Muscle layer of colon (tissue), 2 donors: ENCODE results near the gene SCP2D1.

ENCODE experiments used
- H3K27ac ChIP-seq: one replicate; pipeline ENCODE4 v1.7.0; 2013; ENCODE audit warnings: low read depth, mild to moderate bottlenecking, low read length, moderate library complexity
- H3K27me3 ChIP-seq, 2 donors: one replicate each; pipeline ENCODE4 v1.7.0; 2013; ENCODE audit warnings: low read length in 2 of 2, mild to moderate bottlenecking in 2 of 2; ENCODE audit not compliant: insufficient read depth in 2 of 2, control insufficient read depth in 1 of 2
- H3K36me3 ChIP-seq: one replicate; pipeline ENCODE4 v1.7.0; 2013; ENCODE audit warnings: mild to moderate bottlenecking, low read length; ENCODE audit not compliant: insufficient read depth
- H3K4me1 ChIP-seq: one replicate; pipeline ENCODE4 v1.7.0; 2013; ENCODE audit warnings: mild to moderate bottlenecking, low read length; ENCODE audit not compliant: insufficient read depth
- H3K4me3 ChIP-seq, 2 donors: one replicate each; pipeline ENCODE4 v1.7.0; 2013; ENCODE audit warnings: low read length in 2 of 2, low read depth in 1 of 2, mild to moderate bottlenecking in 1 of 2, moderate library complexity in 1 of 2
- H3K9ac ChIP-seq: one replicate; pipeline ENCODE4 v1.7.0; 2013; ENCODE audit warnings: low read length
- H3K9me3 ChIP-seq: one replicate; pipeline ENCODE4 v1.7.0; 2013; ENCODE audit warnings: mild to moderate bottlenecking, low read length
- donor health status: abdominal sarcoma.
- donor health status: Adenocarcinoma of cecum.

Gene SCP2D1

GRCh38 chr20:18849131-18849530, 35.5 kb downstream of the SCP2D1 start:
- H3K36me3 ChIP-seq = no peaks in the 10 kb centered on the region
- no peaks in the 10 kb centered on the region for H3K9me3 ChIP-seq
- no peaks in the 10 kb centered on the region for H3K4me1 ChIP-seq
- H3K9ac ChIP-seq = no peak overlapping the region
- no peak overlapping the region for H3K27ac ChIP-seq
- H3K27me3 ChIP-seq = no peaks in the 10 kb centered on the region
- H3K4me3 ChIP-seq = no peak overlapping the region

- H3K9ac ChIP-seq = no peak overlapping the region
- no peak overlapping the region for H3K27ac ChIP-seq
- H3K36me3 ChIP-seq = no peaks in the 10 kb centered on the region
- H3K27me3 ChIP-seq = no peaks in the 10 kb centered on the region
- no peaks in the 10 kb centered on the region for H3K4me1 ChIP-seq
- no peak overlapping the region for H3K4me3 ChIP-seq
- no peaks in the 10 kb centered on the region for H3K9me3 ChIP-seq
Observed at GRCh38 chr20:18851629-18852028, 38.0 kb downstream of the SCP2D1 start.

GRCh38 chr20:18852318-18852717, 38.7 kb downstream of the SCP2D1 start:
- H3K4me3 ChIP-seq = no peak overlapping the region
- no peaks in the 10 kb centered on the region for H3K9me3 ChIP-seq
- no peak overlapping the region for H3K9ac ChIP-seq
- H3K27me3 ChIP-seq = no peaks in the 10 kb centered on the region
- H3K4me1 ChIP-seq = no peaks in the 10 kb centered on the region
- no peak overlapping the region for H3K27ac ChIP-seq
- no peaks in the 10 kb centered on the region for H3K36me3 ChIP-seq

- no peaks in the 10 kb centered on the region for H3K4me1 ChIP-seq
- no peaks in the 10 kb centered on the region for H3K9me3 ChIP-seq
- no peak overlapping the region for H3K4me3 ChIP-seq
- no peaks in the 10 kb centered on the region for H3K36me3 ChIP-seq
- no peak overlapping the region for H3K27ac ChIP-seq
- no peak overlapping the region for H3K9ac ChIP-seq
- H3K27me3 ChIP-seq = no peaks in the 10 kb centered on the region
Observed at GRCh38 chr20:18853216-18853615, 39.6 kb downstream of the SCP2D1 start.

- no peak overlapping the region for H3K9ac ChIP-seq
- H3K4me1 ChIP-seq = no peaks in the 10 kb centered on the region
- H3K27ac ChIP-seq = no peak overlapping the region
- H3K36me3 ChIP-seq = no peaks in the 10 kb centered on the region
- H3K27me3 ChIP-seq = no peaks in the 10 kb centered on the region
- H3K4me3 ChIP-seq = no peak overlapping the region
- no peaks in the 10 kb centered on the region for H3K9me3 ChIP-seq
Observed at GRCh38 chr20:18853946-18854646, 40.5 kb downstream of the SCP2D1 start.

- no peaks in the 10 kb centered on the region for H3K4me1 ChIP-seq
- no peaks in the 10 kb centered on the region for H3K36me3 ChIP-seq
- no peaks in the 10 kb centered on the region for H3K27me3 ChIP-seq
- H3K9ac ChIP-seq = no peak overlapping the region
- no peaks in the 10 kb centered on the region for H3K9me3 ChIP-seq
- H3K4me3 ChIP-seq = no peak overlapping the region
- H3K27ac ChIP-seq = no peak overlapping the region
Observed at GRCh38 chr20:18855882-18856281, 42.3 kb downstream of the SCP2D1 start.

GRCh38 chr20:18856873-18857272, 43.3 kb downstream of the SCP2D1 start:
- Histone ChIP-seq H3K27ac (no peak overlapping the region), H3K4me1 (no peaks in the 10 kb centered on the region), H3K27me3 (no peaks in the 10 kb centered on the region), H3K9me3 (no peaks in the 10 kb centered on the region), H3K4me3 (no peak overlapping the region), H3K36me3 (no peaks in the 10 kb centered on the region), H3K9ac (no peak overlapping the region)

- H3K9me3 ChIP-seq = no peaks in the 10 kb centered on the region
- H3K27ac ChIP-seq = no peak overlapping the region
- no peaks in the 10 kb centered on the region for H3K36me3 ChIP-seq
- no peaks in the 10 kb centered on the region for H3K4me1 ChIP-seq
- H3K27me3 ChIP-seq = no peaks in the 10 kb centered on the region
- H3K9ac ChIP-seq = no peak overlapping the region
- no peak overlapping the region for H3K4me3 ChIP-seq
Observed at GRCh38 chr20:18857640-18858039, 44.1 kb downstream of the SCP2D1 start.

- Histone ChIP-seq H3K36me3 (no peaks in the 10 kb centered on the region), H3K4me3 (no peak overlapping the region), H3K4me1 (no peaks in the 10 kb centered on the region), H3K9me3 (no peaks in the 10 kb centered on the region), H3K27ac (no peak overlapping the region), H3K27me3 (no peaks in the 10 kb centered on the region), H3K9ac (no peak overlapping the region)
Observed at GRCh38 chr20:18858816-18859215, 45.2 kb downstream of the SCP2D1 start.
